NCI-H187 treated with DMSO at 0.1 percent for 48 hours (cell line): Measurements from ENCODE around the gene ACAA2.

ENCODE experiments used
- DNase-seq: peaks from one replicate; lab custom pipeline; 2025; lab: John Stamatoyannopoulos, UW

Gene ACAA2

GRCh38 chr18:49766646-49767045 lies 46.7 kb downstream of the ACAA2 start:
- no peak for DNase-seq

GRCh38 chr18:49764032-49764431 lies 49.3 kb downstream of the ACAA2 start:
- no peak for DNase-seq

DNA sequence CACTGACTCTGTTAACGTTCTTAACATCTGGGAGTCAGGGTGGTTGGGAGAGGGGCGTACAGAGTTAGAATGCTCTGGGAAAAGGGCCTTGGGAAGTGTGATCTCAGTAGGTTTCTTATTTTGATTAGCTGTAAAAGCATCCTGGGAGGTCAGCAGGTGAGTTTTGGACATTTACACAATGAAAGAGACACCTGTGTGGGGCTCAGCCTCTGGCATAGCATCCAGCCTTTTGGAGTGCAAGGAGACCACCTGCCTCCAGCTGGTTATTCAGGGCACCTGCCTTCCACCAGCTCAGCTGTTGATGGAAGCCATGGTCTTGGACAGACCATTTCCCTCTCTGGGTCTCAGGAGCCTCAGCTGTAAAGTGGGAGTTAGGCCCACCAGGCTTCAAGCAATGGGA lies 49.7 kb downstream of the ACAA2 start:
- no peak for DNase-seq

- DNase-seq, result no peak
These were observed 50.9 kb downstream of the ACAA2 start for GRCh38 chr18:49762191-49763077.

GRCh38 chr18:49761771-49762170 lies 51.6 kb downstream of the ACAA2 start:
- DNase-seq, result no peak

DNA sequence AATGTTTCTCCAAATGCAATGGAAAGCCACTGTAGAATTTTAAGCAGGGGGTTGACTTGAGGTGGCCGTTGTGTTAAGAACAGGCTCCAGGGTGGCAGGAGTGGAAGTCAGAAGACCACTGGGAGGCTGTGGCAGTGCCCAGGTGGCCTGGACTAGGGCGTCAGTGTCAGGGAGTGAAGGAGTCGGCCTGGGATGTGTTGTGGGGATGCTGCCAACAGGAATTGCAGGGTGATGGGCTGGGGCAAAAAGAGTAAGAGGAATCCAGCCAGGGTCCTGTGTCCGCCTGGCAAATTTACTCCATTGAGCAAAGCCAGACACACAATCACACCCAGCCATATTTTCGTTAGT lies 55.1 kb downstream of the ACAA2 start:
- no peak for DNase-seq

GRCh38 chr18:49757513-49758262 lies 55.6 kb downstream of the ACAA2 start:
- DNase-seq, result no peak

GRCh38 chr18:49756671-49757362 lies 56.5 kb downstream of the ACAA2 start:
- DNase-seq, result no peak

DNA sequence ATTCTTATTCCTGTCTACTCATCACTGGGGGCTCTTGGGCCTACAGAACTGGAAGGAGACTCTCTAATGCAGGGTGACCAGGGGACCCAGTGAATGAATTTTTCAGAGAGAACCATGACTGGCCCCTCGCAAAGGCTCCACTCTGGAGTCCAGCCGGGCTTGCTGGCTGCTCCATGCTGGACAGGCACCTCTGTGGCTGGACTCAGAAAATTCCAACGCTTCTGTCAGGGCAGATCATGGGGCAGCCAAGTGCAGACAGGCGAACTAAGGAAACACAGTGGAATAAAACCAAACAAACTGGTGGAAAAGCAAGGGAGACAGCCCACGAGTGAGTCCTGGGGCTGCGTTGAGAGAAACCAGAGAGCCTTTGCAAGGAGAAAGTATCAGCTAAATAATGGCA lies 57.2 kb downstream of the ACAA2 start:
- DNase-seq, result no peak

- no peak for DNase-seq
These were observed 57.8 kb downstream of the ACAA2 start for GRCh38 chr18:49755489-49755888.

- no peak for DNase-seq
These were observed 58.5 kb downstream of the ACAA2 start for GRCh38 chr18:49754866-49755265.

- no peak for DNase-seq
These were observed 59.7 kb downstream of the ACAA2 start for GRCh38 chr18:49753643-49754042.

DNA sequence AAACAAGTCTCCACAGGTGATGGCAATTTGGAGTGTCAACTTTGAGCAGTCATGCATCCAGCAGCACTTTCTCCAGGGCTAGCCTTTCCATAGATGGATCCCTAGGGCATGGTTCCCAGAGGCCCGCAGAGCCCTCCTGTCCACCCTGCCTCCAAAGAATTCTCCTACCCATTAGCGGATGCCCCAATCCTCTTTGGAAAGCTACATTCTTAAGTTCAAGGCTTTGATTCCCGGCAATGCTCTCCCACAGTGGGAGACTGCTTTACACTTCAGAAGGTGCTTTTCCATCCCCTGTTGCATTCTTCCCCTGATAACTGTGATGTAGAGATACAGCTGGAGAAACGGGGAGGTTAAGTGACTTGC lies 61.3 kb downstream of the ACAA2 start:
- DNase-seq, result no peak

DNA sequence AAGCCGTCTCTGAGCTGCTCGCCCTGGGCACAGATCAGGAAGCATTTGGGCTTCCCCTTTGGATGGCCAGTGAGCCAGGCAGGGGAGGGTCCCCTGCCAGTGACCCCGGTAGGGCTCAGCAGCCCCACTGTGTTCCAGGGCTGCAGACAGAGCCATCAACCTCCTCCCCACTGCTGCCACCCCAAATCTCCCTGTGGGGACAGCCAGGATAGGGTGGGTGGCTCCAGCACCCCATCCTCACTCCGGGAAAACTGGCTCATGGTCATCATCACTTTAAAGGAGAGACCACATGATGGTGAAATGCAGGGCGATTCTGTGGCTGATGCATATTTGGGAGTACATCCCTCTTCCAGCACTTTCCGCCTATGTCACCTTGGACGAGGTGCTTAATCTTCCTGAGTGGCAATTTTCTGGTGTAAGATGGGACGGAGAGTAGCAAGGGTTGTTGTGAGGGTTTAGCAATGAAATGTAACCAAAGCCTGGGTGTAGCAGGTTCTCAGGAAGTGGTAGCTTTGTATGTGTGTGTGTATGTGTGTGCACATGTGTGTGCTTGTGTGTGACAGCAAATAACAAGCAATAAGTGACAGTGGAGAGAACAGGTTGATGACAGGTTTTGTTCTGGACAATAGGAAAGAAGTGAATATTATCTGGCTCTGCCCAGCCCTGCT lies 61.8 kb downstream of the ACAA2 start:
- no peak for DNase-seq

DNA sequence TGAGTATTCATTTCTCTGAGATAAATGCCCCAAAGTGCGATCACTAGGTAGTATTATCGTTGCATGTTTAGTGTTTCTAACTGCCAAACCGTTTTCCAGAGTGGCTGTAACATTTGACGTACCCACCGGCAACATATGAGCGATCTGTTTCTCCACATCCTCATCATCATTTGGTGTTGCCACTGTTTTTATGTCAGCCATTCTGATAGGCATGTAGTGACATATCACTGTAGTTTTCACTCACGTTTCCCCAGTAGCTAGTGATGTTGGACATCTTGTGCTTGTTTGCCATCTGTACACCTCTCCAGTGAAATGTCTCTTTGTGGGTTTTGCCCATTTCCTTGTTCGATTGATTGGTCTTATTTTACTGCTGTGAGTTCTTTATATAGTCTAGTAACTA lies 63.8 kb downstream of the ACAA2 start:
- DNase-seq, result no peak

DNA sequence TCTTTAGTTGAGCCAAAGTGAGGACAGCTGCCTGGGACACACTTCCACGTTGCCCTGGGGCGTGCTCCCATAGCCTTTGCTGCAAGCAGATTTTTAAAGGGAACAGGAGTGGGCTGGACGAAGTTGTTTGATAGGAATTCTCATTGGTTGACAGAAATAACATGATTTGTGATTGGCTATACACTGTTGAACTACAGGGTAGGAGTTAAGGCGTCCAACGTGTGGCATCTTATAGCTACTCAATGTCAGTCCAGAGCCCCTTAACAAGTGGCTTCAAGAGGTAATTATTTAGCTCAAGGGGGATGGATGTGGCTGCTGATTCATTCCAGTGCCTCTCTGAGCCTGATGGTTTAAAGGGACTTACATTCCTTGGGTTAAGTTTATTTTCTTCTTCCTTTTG lies 65.5 kb downstream of the ACAA2 start:
- no peak for DNase-seq

DNA sequence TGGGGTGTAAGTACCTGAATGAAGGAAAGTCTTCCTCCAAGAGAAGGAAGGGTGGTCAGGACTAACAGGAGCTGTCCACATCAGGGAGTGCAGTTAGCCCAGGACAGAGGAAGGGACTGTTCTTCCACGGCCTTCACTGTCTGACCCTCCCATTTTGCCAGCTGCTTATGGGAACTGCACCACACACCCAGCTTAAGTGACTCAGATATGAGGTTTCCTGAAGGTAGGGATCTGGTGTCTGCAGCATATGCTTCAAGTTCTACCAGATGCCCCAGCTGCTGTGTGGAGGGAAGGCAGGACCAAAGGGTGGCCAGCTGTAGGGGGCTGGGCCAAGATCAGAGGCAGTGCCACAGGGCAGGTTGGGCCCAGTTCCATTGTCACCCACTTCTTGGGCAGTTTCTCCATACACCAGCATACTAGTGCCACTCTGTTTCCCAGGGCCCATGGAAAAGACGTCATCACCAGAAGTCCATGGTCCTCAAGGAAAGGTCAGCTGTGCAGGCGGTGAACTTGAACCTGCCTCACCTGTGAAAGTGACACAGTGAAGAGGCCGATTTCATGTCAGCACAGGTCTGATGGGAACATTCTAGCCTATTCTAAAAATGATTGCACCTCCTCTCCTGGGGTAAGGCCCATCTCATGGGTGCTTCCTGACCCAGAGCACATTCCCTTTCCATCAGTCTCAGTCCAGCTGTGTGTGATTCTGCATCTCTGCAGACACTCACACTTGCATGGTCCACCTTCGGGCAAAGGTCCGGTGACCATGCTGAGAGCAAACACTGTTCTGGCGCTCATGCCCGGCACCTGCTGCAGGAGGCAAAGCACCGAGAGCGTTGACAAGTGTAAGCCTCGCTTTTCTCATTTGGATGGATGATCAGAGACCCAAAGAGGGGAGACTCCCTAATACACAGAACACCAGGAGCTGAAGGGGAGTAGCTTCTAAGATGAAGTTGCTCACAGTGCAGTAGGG lies 68.0 kb downstream of the ACAA2 start:
- DNase-seq, result no peak

- DNase-seq, result no peak
These were observed 68.8 kb downstream of the ACAA2 start for GRCh38 chr18:49744376-49745008.

DNA sequence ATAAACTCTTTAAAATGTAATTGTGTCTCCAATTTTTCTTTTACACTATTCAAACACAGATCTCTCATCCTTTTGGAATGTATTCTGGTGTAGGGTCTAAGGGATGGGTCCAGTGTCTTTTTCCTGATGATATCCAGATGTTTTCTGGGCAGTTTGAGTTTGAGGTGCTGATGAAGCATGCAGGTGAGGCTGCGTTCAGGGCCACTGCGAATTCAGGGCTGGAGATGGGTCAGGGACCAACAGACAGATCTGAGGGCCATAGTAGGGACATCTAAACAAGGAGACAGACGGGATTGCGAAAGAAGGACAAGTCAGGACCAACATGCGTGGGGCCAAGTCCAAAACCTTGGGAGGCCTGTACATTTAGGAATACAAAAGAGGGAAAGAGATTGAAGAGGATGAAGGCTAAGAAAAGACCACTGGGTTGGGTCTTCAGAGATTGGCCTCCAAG lies 70.2 kb downstream of the ACAA2 start:
- no peak for DNase-seq

GRCh38 chr18:49742316-49743116 lies 70.8 kb downstream of the ACAA2 start:
- no peak for DNase-seq
